PC-3 (cell line): ENCODE results near the gene ERCC8.

Source experiments
- CTCF ChIP-seq: fragments of 300-600 bp; sonication (generic); conservative IDR thresholded peaks from 2 replicates; pipeline ENCODE4 v1.5.1; 2017; ENCODE audit warnings: antibody characterized with exemption, low read depth, mild to moderate bottlenecking, low read length
- EZH2phosphoT487 ChIP-seq: fragments of 300-600 bp; sonication (generic); IDR thresholded peaks from 2 replicates; pipeline ENCODE4 v1.6.1; 2018; ENCODE audit warnings: mild to moderate bottlenecking, antibody characterized with exemption, low read length, borderline replicate concordance

GRCh38 chr5:60830581-60831127 is 114.2 kb downstream of the ERCC8 start:
- TF ChIP-seq CTCF (no peak), EZH2phosphoT487 (no peak)
